ENCODE data around the gene RGP1.

RGP1 gene

GRCh38 chr9:35719546-35719945 is 29.5 kb upstream of the RGP1 start:
- no peak for DNase-seq (ENCODE audit: low read depth in 2 of 2)
- H3K4me3 ChIP-seq (replicated peaks in 1 of 2; ENCODE audit: low read depth in 2 of 2, low read length in 2 of 2), result no peak overlapping the region
- no peak for TF ChIP-seq CTCF (IDR thresholded peaks at IDR 0.05; ENCODE audit: low read depth, low read length)

GRCh38 chr9:35723426-35723825 is 25.7 kb upstream of the RGP1 start:
- no peak overlapping the region for H3K4me3 ChIP-seq (replicated peaks in 1 of 2; ENCODE audit: low read depth in 2 of 2, low read length in 2 of 2)
- no peak for TF ChIP-seq CTCF (IDR thresholded peaks at IDR 0.05; ENCODE audit: low read depth, low read length)
- DNase-seq (ENCODE audit: low read depth in 2 of 2), result no peak

- no peak overlapping the region for H3K4me3 ChIP-seq (replicated peaks in 1 of 2; ENCODE audit: low read depth in 2 of 2, low read length in 2 of 2)
- no peak for DNase-seq (ENCODE audit: low read depth in 2 of 2)
- no peak for TF ChIP-seq CTCF (IDR thresholded peaks at IDR 0.05; ENCODE audit: low read depth, low read length)
Measured at GRCh38 chr9:35723908-35724307, 25.2 kb upstream of the RGP1 start.

GRCh38 chr9:35725362-35725761 is 23.7 kb upstream of the RGP1 start:
- no peak overlapping the region for H3K4me3 ChIP-seq (replicated peaks in 1 of 2; ENCODE audit: low read depth in 2 of 2, low read length in 2 of 2)
- no peak for DNase-seq (ENCODE audit: low read depth in 2 of 2)
- TF ChIP-seq CTCF (IDR thresholded peaks at IDR 0.05; ENCODE audit: low read depth, low read length), result no peak

GRCh38 chr9:35726931-35727330 is 22.2 kb upstream of the RGP1 start:
- DNase-seq (ENCODE audit: low read depth in 2 of 2), result peak; percentile 53 to 68
- H3K4me3 ChIP-seq (replicated peaks in 1 of 2; ENCODE audit: low read depth in 2 of 2, low read length in 2 of 2), result peak overlapping the region in 1 of 2 donors; percentile 87
- TF ChIP-seq CTCF (IDR thresholded peaks at IDR 0.05; ENCODE audit: low read depth, low read length), result peak; percentile 9

GRCh38 chr9:35727676-35728040 is 21.4 kb upstream of the RGP1 start:
- no peak for DNase-seq (ENCODE audit: low read depth in 2 of 2)
- no peak for TF ChIP-seq CTCF (IDR thresholded peaks at IDR 0.05; ENCODE audit: low read depth, low read length)
- peak overlapping the region; percentile 39 to 87 for H3K4me3 ChIP-seq (replicated peaks in 1 of 2; ENCODE audit: low read depth in 2 of 2, low read length in 2 of 2)

All from cardiac fibroblast (primary cell).